Measurements from ENCODE around the gene MTFR1L. TPM values are rescaled to one million over a fixed set of nuclear protein-coding genes. Genes with fewer than 3 reads are reported as not detected.

Gene MTFR1L
- total and polyA plus RNA-seq, 9 of the 15 experiments (the other 6 are each of a cell fraction or from before 2014, with no cell fraction given): 41.4 to 98.5 (median 53.7) TPM

DNA sequence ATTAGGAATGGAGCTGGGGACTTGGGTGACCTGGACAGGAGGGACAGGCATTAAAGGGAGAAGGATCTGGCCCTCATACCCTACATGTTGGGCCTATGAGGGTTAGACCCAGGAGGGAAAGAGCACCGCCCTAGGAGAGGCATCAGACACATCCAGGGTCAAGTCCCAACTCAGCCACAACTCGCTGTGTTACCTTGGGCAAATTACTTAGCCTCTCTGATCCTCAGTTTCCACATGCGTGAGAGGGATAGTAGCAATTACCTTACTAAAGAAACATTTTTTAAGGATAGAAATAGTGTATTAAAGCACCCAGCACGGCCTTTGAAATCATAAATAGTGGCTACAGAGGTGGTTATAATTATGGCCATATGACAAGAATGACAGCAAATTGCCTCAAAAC lies 39.9 kb upstream of the MTFR1L start (continued):
- no peak for TF ChIP-seq ZNF274 (IDR thresholded peaks at IDR 0.05; ENCODE audit: borderline replicate concordance, low read depth, low read length)
- TF ChIP-seq CCAR2 (IDR thresholded peaks at IDR 0.05; ENCODE audit: low read depth, low read length): no peak
- TF ChIP-seq ZFX (CRISPR knock-in tag; IDR thresholded peaks at IDR 0.05): no peak
- TF ChIP-seq JUN (IDR thresholded peaks at IDR 0.05; ENCODE audit: borderline replicate concordance, low read depth, low read length): no peak
- no peak for TF ChIP-seq JUN (CRISPR knock-in tag; IDR thresholded peaks at IDR 0.05; ENCODE audit: borderline replicate concordance)
- no peak for TF ChIP-seq ZNF668 (CRISPR knock-in tag; IDR thresholded peaks at IDR 0.05)
- peak; percentile 9; the same call in 1 of the 2 replicates for TF ChIP-seq ESRRA (IDR thresholded peaks at IDR 0.05; ENCODE audit: borderline replicate concordance, low read depth)
- peak; percentile 90 for TF ChIP-seq SMARCA5 (IDR thresholded peaks at IDR 0.05)
- TF ChIP-seq FOXJ3 (CRISPR knock-in tag; IDR thresholded peaks at IDR 0.05): no peak
- TF ChIP-seq RBFOX2 (IDR thresholded peaks at IDR 0.05; ENCODE audit: low read depth, low read length): no peak
- TF ChIP-seq KAT7 (CRISPR knock-in tag; IDR thresholded peaks at IDR 0.05; ENCODE audit: borderline replicate concordance): no peak
- TF ChIP-seq KHSRP (IDR thresholded peaks at IDR 0.05): no peak
- TF ChIP-seq, protein P1, sequence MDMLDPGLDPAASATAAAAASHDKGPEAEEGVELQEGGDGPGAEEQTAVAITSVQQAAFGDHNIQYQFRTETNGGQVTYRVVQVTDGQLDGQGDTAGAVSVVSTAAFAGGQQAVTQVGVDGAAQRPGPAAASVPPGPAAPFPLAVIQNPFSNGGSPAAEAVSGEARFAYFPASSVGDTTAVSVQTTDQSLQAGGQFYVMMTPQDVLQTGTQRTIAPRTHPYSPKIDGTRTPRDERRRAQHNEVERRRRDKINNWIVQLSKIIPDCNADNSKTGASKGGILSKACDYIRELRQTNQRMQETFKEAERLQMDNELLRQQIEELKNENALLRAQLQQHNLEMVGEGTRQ (CRISPR knock-in tag; IDR thresholded peaks at IDR 0.05): no peak
- TF ChIP-seq FOXA3 (CRISPR knock-in tag; conservative IDR thresholded peaks at IDR 0.05 in 1 of 2, IDR thresholded peaks at IDR 0.05 in 1 of 2): no peak
- no peak for TF ChIP-seq ERF (CRISPR knock-in tag; IDR thresholded peaks at IDR 0.05)
- no peak for TF ChIP-seq NKRF (IDR thresholded peaks at IDR 0.05; ENCODE audit: borderline replicate concordance)
- no peak for TF ChIP-seq ZNF143 (CRISPR knock-in tag; IDR thresholded peaks at IDR 0.05)
- no peak for TF ChIP-seq YBX1 (IDR thresholded peaks at IDR 0.05)
- TF ChIP-seq ZNF121 (CRISPR knock-in tag; conservative IDR thresholded peaks at IDR 0.05): no peak
- no peak for TF ChIP-seq ZNF408 (CRISPR knock-in tag; IDR thresholded peaks at IDR 0.05; ENCODE audit: low read depth)
- no peak for TF ChIP-seq ZNF212 (CRISPR knock-in tag; IDR thresholded peaks at IDR 0.05)
- no peak for TF ChIP-seq ZNF764 (CRISPR knock-in tag; IDR thresholded peaks at IDR 0.05; ENCODE audit: low read depth)
- TF ChIP-seq, protein P2, sequence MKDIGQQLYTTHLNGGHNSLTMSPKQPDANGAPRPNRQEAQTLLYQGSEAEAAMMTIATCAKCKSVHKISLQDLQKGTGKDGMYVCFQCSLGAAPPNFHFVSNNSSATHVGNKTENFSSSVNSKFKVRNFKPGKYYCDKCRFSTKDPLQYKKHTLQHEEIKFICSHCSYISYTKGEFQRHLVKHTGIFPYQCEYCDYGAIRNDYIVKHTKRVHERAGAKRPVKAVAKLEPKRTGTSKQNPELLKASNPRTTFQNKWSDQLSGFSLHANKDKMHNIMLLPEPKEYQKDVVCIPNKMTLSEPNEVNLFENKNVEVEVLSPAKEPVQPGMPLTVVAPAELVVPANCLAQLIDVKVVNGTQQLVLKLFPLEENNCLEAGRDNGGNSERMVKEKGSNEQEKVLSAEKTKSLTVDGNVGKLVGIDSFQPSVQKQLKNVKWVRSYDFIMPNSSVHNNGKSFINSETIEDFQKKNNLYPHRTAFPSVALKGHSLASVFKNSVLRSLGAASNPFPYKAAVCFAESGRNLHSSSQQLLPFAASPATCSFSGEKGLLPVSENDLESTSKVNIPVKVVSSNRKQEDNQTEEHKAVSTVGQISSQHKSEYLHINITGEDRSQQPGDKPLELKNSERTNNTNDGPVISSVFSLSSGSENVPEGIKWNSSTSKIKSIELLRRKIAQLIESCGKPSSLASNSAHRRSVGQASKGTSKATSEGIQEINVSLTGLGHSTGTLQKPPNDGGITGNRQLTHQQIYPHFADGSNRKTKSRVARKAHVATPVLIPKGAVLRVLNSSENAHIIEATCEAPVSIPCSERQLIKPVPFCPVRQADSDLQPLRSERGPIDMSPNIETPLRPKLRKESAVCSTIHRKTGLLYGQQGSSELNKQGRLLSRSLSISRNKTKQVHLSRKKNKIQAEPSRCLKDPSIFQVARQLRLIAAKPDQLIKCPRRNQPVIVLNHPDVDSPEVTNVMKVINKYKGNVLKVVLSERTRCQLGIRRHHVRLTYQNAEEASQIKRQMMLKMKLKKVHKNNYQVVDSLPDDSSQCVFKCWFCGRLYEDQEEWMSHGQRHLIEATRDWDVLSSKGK (CRISPR knock-in tag; IDR thresholded peaks at IDR 0.05): no peak
- no peak for TF ChIP-seq MAFK (IDR thresholded peaks at IDR 0.05; ENCODE audit: low read length)
